Esophagus muscularis mucosa (tissue), 3 donors: ENCODE data around the gene ELL2.

Experiments used
- CTCF ChIP-seq, 3 experiments: fragments of 200-600 bp in 2 of 3; fragments of 450-650 bp in 1 of 3; sonication (generic) in 2 of 3; IDR thresholded peaks; one replicate each; pipeline ENCODE4 v1.5.1; 2017 to 2019; ENCODE audit warnings: antibody characterized with exemption in 3 of 3, mild to moderate bottlenecking in 2 of 3, moderate library complexity in 1 of 3
- POLR2A ChIP-seq: fragments of 450-650 bp; IDR thresholded peaks from one replicate; pipeline ENCODE4 v1.6.1; 2017; ENCODE audit warnings: antibody characterized with exemption, moderate library complexity, mild to moderate bottlenecking, low read depth
- POLR2AphosphoS5 ChIP-seq, 2 donors: sonication (generic); formaldehyde crosslinking; IDR thresholded peaks; one replicate each; pipeline ENCODE4 v1.6.1; 2017; ENCODE audit warnings: antibody characterized with exemption in 2 of 2

- no peak for TF ChIP-seq CTCF (IDR thresholded peaks at IDR 0.05)
- no peak for TF ChIP-seq POLR2A
- no peak for TF ChIP-seq POLR2AphosphoS5 (IDR thresholded peaks at IDR 0.05)
Observed at GRCh38 chr5:95988877-95989276, 27.2 kb upstream of the ELL2 start.
